Measurements from ENCODE around the gene SLC24A3.

SLC24A3 gene

DNA sequence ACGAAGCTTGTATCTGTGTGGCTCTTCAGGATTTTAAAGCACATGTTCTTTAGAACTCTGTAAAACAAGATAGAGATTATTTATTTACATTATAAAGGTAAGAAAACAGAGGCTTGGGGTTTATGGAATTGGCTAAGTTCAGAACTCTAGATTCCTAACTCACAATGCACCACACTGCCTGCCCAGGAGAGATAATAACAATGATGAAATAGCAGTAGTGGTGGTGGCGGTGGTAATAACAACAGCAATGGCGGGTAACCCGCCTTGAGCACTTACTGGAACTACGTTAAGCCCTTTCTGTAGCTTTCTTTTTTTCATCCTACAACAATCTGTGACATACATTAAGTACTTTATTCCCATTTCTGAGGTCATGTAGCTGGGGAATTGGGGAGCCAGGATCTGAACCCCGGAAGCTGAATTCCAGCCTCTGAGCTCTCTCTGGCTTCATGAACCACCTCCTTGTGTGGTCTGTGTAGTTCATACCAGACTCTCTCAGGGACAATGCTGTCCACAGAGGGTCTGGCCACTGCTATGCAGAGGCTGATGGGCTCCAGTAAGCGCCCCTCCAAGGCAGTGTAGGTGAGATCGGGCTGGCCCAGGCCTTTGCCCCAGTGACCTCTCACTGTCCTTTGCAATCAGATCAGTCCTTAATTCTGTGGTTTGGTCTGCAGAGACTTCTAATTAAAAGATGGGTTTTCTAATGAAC, 260.9 kb downstream of the SLC24A3 start:
- DNase-seq: no peak

GRCh38 chr20:19473922-19474286, 261.5 kb downstream of the SLC24A3 start:
- DNase-seq: no peak

- no peak for DNase-seq
Measured at GRCh38 chr20:19478320-19478895, 266.0 kb downstream of the SLC24A3 start.

DNA sequence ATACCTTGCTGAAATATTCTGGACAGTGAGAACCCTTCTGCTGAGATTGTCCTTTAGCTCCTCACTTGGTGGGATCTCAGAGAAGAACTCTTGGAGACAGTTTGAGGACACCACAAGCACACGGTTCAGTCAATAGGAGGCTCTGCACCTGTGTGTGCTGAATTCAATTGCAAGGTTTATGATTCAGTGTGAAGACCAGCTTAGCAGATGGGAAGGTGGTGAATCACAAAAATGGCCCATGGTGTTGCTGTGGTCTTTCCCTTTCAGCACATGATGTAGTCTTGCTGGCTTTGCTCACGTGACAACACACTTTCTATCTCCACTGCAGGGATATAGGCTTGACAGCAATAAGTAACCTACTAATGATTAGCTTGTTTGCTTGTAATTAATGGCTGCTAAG, 270.3 kb downstream of the SLC24A3 start:
- DNase-seq: no peak

- no peak for DNase-seq
Measured at GRCh38 chr20:19483309-19483708, 270.9 kb downstream of the SLC24A3 start.

DNA sequence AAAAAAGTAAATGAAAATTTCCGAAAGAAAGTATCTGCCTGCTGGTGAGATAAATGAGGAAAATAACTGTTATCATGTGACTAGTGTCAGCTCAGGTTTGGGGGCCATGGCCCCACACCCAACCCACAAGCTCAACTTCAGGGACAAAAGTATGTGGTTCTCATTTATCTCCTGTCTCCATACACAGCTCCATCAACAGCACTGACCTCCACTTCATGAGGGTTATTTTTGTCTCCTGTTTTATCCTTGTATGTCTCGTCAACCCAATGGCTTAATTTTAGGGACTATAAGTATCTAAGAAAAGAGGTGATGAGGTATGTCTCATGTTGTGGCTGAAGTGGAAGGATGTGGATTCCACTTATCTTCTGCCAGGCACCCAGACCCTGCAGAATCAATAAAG, 274.0 kb downstream of the SLC24A3 start:
- no peak for DNase-seq

DNA sequence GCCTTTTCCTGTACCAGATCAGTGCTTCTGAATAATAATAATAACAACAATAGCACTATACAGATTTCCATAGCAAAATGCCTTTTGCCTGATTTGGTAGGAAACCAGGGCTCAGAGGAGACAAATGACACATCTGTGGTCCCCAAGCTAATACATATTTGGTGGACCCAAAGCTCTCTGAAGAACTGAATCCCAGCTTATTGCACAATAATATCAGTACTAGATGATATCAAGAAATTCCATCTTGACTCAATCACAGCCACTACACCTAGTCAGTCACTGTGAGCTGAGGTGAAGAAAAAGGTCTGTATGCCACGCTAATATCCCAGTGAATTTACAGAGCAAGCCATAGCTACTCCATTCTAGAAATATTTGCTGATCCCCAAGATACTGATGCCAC, 275.0 kb downstream of the SLC24A3 start:
- DNase-seq: no peak

DNA sequence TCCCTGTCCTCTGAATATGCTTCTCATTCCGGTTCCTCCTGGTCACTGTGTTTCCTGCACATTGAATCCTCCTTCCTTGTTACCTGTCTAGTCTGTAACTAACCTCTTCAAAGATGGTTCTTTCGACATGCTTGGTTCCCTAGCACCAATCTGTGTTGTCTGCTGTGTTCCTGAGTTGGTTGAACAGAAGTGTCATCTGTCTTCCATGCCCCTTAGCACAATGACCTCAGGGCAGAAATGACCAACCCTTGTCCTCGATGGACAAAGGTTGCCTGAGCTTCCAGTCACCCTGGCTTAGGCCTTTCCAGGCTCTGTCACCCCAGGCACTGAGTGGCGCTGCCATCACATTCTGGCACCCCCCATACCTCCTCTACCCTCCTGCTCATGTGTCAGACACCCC, 278.8 kb downstream of the SLC24A3 start:
- no peak for DNase-seq

GRCh38 chr20:19492116-19492515, 279.7 kb downstream of the SLC24A3 start:
- DNase-seq: no peak

DNA sequence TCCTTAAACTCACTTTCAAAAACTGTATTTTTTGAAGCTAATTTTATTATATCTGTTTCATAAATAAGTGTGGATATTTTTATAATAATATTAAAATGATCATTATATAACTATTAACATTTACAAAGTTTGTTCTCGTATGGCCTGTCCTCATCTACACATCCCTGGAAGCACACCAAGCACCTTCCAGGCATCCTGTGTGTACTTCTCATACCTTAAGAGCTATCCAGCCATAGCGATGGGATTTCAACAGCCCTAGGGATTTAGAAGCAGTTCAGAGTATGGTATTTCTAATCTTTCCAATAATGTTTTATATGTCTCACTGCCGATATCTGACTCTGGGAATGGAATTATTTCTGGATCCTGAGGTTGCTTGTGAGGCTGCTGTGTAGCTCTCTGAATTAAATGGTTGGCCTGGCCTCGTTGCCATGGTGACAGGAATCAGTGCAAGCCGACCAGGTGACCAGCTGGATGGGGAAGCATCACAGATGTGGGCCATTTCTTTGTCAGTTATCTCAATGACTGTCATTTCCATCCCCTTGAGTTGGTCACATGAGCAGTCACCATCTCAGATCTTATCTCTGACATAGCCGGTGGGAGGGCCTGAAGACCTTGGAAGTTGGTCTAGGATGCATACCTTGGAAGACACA, 280.4 kb downstream of the SLC24A3 start:
- no peak for DNase-seq

GRCh38 chr20:19493794-19494495, 281.5 kb downstream of the SLC24A3 start:
- no peak for DNase-seq

GRCh38 chr20:19495905-19496703, 283.7 kb downstream of the SLC24A3 start:
- no peak for DNase-seq

- DNase-seq: no peak
Measured at GRCh38 chr20:19497064-19497463, 284.6 kb downstream of the SLC24A3 start.

DNA sequence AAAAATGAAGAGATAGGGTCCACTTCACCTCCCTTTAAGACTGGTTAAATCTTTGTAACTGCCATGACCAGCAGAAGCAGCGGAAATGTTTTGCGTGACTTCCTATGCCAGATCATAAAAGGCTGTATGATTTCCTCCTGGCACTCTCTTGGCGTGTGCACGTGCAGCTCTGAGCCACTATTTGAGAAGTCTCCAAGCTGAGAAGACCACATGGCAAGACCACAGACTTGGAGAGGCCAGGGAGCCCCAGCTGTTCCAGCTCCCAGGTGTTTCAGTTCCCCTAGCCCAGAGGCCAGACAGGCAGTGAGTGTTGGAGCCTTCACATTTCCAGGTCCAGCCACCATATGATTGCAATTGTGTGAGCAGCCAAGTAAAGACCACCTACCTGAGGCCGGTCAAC, 286.3 kb downstream of the SLC24A3 start:
- DNase-seq: no peak

DNA sequence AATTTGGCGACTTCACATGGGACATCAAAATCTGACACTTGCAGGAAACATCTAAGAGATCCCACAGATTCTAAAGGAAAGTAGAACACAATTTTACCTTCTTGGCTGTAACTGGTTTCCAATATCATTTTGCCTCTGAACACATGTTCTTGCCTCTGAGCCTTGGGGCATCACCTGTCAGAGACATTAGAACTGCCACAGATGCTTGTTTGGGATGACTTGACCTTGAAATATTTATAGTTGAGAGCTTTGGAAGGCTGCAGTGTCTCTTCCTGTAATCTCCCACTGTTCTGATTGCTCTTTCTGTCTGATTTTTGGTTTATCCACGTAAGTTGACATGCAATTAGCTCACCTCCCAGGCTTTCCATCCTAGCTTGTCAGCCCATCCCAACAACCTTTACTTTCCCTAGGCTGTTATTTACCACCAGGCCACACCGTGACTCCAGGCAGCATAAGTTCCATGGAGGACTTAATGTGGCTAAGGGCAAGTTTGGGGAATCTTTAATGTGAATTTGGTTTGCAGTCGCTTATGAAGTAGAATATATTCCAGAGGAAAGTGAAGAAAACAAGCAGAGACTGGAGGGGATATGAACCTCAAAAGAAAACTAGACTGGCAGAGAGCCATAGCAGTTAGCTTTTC, 289.2 kb downstream of the SLC24A3 start:
- DNase-seq: no peak

- no peak for DNase-seq
Measured at GRCh38 chr20:19502169-19502568, 289.7 kb downstream of the SLC24A3 start.

GRCh38 chr20:19504251-19504650, 291.8 kb downstream of the SLC24A3 start:
- no peak for DNase-seq

DNA sequence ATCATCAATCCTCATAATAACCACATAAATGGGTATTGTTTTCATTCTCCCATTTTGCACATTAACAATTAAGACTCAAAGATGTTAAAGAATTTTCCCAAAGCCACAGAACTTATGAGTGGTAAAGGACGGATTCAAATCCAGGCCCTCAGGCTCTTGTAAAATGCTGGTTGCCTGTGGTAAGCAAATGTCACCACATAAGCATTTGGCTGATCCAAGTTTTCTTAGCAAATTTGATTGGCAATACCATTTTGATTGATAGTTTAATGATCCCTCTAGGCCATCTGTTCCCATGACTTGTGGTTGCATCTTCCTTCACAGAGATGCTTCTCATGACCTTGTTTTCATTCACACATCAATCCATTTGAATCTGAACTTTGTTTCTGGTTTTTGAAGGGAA, 293.6 kb downstream of the SLC24A3 start:
- DNase-seq: no peak

DNA sequence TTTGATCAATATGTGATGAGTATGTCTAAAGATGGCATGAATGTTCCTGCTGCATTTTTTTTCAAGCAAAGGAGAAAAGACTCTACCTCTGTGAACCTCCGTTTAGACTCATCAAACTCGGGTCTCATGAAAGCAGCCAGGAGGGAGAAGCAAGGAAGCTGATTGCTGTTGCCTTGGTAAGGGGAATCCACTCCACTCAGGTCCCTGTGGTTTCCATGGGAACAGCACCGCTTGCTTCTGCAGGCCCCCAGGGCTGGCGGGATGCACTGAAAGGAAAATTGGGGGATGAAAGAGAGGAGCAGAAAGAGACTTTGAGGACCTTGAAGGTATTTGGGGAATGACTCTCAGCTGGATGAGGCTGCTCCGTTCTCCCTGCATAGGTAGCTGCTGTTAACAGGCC, 296.0 kb downstream of the SLC24A3 start:
- DNase-seq: no peak

GRCh38 chr20:19510611-19511010, 298.2 kb downstream of the SLC24A3 start:
- DNase-seq: no peak

DNA sequence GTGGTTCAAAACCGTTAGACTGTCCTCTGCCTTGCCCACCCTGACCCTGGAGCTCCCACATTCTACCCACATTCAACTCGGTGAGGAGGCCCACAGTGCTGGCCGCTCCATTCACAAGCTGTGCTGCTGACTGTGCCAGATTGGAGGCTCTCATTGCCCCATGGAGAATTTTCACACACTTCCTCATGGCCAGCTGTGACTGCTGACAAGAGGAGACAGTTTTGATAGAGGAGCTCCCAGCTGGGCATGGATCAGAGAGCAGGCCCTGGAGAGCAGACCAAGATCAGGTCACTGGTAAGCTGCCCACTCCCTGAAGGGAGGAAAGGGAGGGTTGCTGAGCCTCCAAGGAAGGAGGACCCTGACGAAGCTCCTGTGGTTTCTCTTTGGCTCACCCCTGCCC, 299.5 kb downstream of the SLC24A3 start:
- DNase-seq: no peak

- DNase-seq: no peak
Measured at GRCh38 chr20:19512886-19513677, 300.6 kb downstream of the SLC24A3 start.

Measured in activated CD4-positive, alpha-beta T cell treated with anti-CD3 and anti-CD28 coated beads for 1 hour (primary cell).